HT1080 (cell line): ENCODE measurements around the gene HHATL. TPM values are rescaled to one million over a fixed set of nuclear protein-coding genes. Genes with fewer than 3 reads are reported as not detected.

Source experiments
- DNase-seq: peaks from one replicate; pipeline ENCODE4 v3.0.0-alpha.2; 2015; ENCODE audit warnings: low read depth
- total RNA-seq: library from RNA; depleted of rRNA; stranded (reverse); fragments of >200 nt; shearing (Covaris generic); gene quantifications from 2 replicates; pipeline ENCODE4 v1.2.3, GENCODE V29; 2014

Gene HHATL
- total RNA-seq, 1 experiment from 2014 or later: not detected

- no peak for DNase-seq
Observed at GRCh38 chr3:42713747-42714146, 11.1 kb upstream of the HHATL start.

- DNase-seq: no peak
Observed at GRCh38 chr3:42712688-42713372, 10.2 kb upstream of the HHATL start.

- no peak for DNase-seq
Observed at GRCh38 chr3:42712344-42712648, 9.7 kb upstream of the HHATL start.

- peak; percentile 5 for DNase-seq
Observed at GRCh38 chr3:42711491-42712343, 9.1 kb upstream of the HHATL start.

GRCh38 chr3:42710323-42711021 lies 7.9 kb upstream of the HHATL start:
- no peak for DNase-seq

- DNase-seq: no peak
Observed at GRCh38 chr3:42709621-42710020, 7.0 kb upstream of the HHATL start.

GRCh38 chr3:42708611-42709151 lies 6.1 kb upstream of the HHATL start:
- no peak for DNase-seq

GRCh38 chr3:42707620-42708355 lies 5.2 kb upstream of the HHATL start:
- DNase-seq: no peak

- DNase-seq: no peak
Observed at GRCh38 chr3:42706721-42707619, 4.4 kb upstream of the HHATL start.

GRCh38 chr3:42705962-42706585 lies 3.5 kb upstream of the HHATL start:
- no peak for DNase-seq

- DNase-seq: no peak
Observed at GRCh38 chr3:42705058-42705767, 2.6 kb upstream of the HHATL start.

GRCh38 chr3:42704136-42704841 lies 1.7 kb upstream of the HHATL start:
- DNase-seq: peak; percentile 34

GRCh38 chr3:42703695-42704025 lies 1.1 kb upstream of the HHATL start:
- no peak for DNase-seq

GRCh38 chr3:42702982-42703694 lies 540 bp upstream of the HHATL start:
- no peak for DNase-seq

GRCh38 chr3:42701371-42702065 lies 1.1 kb downstream of the HHATL start:
- DNase-seq: peak; percentile 56

GRCh38 chr3:42700366-42701288 lies 2.0 kb downstream of the HHATL start:
- DNase-seq: no peak
